Activated CD4-positive, alpha-beta T cell treated with anti-CD3 and anti-CD28 coated beads, Interleukin-2, amount 50 U/mL, for 48 hours (primary cell): ENCODE measurements around the gene PRSS57.
"Not testable (repeated sequence)": the region's sequence is repeated elsewhere in the genome, so short reads cannot be mapped to it uniquely, and the experiment has no call there.

Experiments
- DNase-seq, 2 experiments: peaks; one replicate each; pipeline ENCODE4 v3.0.0-alpha.2; 2020

Gene PRSS57

DNA sequence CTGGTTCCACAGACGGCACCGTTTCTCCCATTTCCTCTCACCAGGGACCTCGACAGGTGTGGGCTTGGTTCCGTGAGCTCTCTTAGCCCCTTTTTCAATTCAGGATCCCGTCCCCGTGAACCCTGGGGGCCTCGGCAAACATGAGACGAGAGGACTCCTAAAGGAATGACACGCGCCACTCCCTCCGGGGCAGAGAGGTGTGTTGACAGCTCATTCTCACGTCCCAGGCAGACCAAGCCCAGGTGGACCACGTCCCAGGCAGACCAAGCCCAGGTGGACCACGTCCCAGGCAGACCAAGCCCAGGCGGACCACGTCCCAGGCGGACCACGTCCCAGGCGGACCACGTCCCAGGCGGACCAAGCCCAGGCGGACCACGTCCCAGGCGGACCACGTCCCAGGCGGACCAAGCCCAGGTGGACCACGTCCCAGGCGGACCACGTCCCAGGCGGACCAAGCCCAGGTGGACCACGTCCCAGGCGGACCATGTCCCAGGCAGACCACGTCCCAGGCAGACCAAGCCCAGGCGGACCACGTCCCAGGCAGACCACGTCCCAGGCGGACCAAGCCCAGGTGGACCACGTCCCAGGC, 28.2 kb downstream of the PRSS57 start:
- DNase-seq, result not testable (repeated sequence)

DNA sequence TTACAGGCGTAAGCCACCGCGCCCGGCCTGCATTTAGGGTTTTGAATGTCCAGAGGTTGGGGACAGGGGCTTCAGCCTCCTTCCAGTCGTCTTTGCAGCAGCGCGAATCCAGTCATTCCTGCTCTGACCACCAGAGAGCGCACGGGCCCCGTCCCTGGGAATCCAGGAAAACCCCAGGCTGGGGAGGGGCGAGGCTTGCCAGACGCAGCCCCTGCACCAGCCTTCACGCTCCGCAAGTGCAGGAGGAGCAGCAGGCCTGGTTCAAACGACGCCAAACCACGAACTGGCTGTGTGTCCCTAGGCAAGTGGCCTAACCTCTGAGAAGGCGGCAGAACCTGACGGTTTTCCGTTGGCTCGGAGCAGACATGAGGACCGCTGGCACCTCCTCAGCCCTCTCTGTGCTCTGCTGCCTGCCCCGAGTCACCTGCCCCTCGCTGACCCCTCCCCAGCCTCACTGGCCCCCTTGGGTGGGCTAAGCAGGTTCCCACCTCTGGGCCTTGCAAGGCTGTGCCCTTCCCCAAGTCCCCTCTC, 30.3 kb downstream of the PRSS57 start:
- DNase-seq, result peak; percentile 89 to 92

DNA sequence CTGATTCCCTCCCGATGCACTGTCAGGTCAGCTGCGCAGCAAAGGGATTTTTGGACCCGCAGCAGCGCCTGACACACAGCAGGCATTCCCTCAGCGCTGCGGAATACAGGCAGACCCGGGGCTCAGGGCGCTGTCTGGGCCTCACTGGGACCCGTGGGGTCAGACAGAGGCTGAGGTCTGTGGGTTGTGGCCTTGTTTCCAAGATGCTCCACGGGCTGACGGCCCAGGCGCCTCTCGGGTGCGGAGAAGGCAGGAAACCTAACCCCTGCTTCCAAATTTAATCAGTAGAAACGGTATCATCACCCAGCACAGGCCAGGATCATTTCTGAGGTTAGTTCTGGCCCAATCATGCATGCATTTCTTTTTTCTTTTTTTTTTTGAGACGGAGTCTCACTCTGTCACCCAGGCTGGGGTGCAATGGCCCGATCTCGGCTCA, 31.6 kb downstream of the PRSS57 start:
- DNase-seq, result peak; percentile 23 to 32

DNA sequence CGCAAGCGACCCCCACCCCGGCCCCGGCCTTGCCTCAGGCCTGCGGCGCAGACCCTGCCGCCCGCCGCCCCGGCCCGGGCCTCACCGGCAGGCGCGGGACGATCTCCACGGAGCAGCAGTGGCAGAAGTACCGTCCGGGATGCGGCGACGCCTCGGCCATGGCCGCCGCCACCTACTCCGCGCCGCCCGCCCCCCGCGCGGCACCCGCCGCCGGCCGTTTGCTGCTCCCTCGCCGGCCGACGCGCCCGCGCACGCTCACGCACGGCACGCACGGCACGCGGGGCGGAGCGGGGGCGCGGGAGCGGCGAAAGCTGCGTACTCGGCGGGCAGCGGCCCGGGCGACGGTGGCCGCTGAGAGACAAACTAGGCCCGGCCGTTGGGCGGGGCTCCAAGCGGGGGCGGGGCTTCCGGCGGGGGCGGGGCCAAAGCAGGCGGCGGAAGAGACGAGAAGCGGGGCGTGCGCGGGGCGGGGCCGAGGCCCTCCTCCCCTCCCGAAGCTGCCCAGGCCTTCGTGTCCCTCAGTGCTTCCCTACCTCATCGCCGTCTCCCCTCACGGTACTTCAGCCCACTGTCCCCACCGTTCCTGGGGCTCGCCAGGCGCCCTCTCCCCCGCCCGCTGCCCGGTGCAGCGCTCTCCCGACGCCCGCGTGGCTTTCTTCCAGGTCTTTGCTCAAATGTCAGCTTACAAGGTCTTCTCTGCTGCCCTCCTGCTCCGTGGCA, 32.1 kb downstream of the PRSS57 start, which contains the start of gene RNF126:
Gene RNF126, minus strand, starts transcription at position 253 of the 720 bp plus-strand sequence. Its CDS starts 93 bp downstream, at position 160.
- peak; percentile 94 to 97 for DNase-seq

DNA sequence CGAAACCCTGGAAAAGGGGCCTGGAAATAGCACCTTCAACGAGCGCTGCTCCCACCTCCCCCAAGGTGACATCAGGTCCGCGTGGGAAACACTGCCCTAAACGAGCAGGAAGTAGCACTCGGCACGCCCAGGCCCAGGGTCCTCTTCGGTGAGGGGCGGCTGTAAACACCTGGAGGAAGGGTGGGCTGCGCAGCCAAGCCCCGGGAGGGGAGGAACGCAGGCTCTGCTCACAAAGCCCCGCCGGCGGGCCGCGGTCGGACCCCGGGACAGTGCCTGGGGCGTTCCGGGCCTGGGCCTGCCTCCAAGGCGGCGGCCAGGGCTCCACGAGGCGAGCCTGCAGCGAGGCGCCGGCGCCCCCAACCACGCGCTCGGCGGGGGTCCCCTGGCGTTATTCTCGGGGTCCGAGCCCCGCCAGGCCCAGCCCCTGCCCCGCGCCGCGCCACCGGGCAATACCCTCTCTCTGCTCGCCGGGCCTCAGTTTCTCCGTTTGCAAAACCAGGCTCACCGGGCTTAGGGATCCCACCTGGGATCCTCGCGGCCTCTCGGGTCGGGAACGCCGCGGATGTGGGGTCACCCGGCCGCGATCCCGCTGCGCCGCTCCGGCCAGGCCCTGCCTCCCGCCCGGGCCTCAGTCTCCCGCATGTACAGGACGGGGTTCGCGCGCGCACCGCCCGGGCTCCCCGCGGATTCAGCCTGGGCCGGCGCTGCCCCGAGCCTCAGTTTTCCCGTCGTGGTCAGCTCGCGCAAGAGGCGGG, 32.9 kb downstream of the PRSS57 start:
- DNase-seq, result peak; percentile 70 to 80

DNA sequence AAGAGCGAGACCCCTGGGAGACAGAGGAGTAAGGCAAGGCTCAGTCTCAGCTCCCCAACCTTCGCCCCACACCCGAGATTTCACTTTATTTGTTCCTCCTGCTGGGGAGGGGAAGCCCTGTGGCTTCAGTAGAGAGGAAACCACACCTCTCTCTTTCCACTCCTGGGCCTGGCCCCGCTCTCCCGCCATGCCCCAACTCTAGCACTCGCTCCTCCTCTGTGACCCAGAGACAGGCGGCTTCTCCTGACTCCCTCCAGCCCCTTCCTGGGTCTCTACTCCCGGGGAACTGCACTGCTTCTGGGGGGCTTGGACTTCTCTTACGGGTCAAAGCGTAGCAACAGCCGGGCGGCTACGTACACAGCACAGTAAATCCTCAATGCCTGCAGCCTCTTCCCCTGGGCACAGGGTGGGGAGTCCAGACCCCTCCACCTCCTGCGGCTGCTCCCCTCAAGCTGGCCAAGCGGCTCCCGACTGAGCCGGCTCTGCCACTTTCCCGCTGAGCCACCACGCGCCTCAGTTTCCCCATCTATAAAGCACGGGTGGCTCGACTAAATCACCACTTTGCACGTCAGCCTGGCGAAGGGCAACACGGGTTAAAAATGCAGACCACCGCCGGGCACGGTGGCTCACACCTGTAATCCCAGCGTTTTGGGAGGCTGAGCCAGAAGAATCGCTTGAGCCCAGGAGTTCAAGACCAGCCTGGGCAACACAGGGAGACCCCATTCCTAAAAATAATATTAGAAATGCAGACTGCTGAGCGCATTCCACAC, 33.6 kb downstream of the PRSS57 start:
- DNase-seq, result peak; percentile 69 to 74

DNA sequence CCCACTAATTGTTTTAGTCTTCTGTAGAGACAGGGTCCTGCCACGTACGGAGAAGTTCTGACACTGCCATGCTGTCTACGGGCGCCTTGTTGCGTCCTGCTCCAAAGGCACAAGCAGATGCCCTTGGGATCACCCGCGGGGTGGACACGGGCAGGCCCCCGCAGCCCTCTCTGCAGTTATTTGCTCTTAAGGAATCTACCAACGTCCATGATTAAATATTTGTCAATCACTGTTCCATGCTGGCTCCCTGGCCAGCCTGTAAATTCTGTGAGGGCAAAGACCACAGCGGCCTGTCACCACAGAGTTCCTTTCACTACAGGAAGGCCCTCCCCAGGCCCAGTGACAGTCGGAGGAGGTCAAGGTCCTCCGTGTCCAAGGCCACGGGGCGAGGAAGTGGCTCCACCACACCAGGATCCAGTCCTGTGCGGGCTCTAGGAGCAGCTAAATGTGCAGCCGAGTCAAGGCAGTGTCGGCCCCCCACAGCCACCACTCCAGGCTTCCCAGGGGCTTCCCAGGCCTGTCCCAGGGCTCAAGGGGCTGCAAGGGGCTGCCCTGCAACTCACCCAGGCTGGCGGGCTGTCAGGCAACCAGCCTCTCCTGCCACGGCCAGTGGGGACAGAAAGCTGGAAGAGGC, 34.3 kb downstream of the PRSS57 start:
- no peak for DNase-seq

DNA sequence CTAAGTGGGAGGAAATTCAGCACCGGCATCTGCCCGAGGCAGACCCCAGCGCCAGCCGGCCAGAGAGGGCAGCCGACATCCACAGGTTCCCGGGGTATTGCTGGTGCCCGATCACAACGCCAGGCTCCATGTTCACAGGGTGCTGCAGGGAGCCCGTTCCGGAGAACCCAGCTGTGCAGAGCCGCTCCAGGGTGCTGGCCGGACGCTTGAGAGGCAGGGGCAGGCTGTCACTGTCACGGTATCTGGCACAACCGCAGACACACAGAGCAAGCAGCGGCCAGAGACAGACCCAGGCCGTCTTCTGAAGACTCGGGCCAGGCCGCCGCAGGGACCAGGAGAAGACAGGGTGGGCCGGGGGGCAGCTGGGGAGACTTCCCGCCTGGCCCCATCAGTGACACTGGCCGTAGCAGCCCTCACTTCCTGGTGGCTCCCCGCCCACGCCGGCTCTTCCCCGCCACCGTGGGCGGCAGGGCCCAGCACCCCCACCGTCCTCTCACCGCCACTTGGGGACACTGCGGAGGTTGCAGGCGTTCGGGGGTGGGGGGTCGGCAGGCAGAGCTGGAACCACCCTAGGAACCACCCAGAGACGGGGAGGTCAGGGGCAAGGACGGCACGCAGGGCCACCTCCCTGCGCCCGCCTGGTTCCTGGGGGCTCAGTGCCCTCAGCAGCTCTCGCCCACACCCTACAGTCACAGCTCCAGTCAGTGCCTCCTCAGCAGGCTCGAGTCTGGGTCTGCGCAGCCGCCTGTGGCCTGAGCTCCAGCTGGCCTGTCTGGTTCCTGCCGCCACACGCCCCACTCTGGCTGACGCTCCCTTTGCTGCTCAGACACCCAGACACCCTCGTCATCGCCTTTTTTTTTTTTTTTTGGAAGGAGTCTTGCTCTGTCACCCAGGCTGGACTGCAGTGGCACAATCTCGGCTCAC, 36.1 kb downstream of the PRSS57 start:
- DNase-seq, result peak; percentile 30 to 45

DNA sequence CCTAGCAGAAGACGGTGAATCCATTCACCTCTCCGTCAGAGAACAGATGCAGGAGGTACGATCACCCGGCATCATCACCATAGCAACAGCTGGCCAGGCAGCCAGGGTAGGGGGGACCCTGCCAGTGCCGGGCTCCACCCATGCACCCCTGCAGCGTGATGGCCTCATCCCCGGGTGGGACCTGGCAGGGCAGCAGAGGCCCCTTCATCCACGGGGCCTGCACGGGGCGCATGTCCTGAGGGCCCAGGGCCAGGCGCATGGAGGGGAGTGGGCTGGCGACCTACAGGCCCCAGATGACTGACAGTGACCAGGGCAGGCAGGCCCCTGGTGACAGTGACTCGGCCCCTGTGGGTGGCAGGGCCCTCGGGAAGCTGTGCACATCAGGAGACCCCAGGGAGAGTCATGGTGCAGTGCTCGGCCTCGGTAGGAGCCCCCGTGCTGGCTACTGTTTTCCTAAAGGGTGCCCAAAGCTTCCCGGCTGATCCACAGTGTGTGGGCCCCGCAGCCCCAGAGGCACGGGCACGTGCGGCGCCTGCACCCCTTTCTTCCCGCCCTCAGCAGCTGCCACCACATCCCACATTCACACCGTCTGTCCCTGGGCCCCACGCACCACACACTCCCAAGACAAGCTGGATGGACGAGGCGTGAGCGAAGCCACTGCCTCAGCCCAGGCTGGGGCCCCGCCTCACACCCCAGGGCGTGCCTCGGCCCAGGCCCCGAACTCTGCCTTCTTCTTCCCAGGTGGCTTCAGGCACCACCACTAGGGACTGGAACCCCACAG, 37.0 kb downstream of the PRSS57 start:
- no peak for DNase-seq

DNA sequence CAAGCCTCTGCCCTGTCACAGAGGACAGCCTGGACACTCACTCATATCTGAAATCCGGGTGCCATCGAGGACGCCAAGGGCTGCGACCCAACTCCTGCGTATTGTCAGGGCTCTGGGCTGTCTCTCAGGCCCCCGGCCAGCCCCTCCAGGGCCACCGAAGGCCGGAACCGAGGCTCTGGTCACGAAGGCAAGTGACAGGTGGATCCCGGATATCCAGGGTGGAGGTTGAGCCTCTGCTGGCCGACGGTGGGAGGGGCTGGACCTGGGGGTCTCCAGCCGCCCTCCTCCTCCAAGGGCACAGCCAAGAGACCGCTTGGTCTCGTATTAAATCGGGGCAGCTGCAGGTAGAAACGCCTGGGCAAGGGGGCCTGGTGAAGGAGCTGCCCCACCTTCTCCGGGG, 37.6 kb downstream of the PRSS57 start:
- DNase-seq, result no peak

DNA sequence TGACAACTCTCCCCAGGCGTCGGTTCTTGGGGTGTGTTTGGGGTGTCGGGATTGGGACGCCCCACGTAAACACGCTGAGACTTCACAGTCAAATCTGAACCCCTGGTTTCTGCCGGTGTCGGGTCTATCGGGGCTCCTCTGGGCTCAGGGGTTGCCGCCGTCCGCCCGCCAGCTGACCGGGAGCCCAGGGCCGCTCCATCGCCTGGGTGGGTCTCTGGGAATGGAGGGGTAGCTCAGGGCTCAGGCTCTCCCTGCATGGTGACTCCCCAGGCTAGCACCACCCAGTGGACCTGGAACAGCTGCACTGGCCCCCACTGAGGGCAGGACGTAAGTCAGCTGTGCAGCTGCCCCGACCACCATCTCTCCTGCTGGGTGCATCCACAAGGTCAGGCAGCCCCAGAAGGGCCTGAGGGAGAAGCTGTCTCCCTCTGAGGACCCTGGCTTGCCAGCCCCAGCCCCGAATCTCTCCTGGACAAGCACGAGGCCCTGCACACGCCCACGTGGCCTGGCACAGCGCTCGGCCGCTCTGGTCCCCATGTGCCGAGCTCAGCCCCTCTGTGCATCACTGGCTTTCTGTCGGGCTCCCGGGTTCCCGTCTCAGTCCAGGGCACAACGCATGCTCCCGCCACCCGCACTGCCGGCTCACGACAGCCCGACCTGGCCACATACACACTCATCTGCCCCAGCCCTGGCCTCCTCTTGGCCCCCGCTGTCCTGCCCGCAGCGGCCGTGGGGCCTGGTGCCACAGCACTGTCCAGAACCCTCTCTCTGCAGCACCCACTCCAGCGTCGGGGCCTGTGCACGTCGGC, 38.3 kb downstream of the PRSS57 start:
- no peak for DNase-seq

DNA sequence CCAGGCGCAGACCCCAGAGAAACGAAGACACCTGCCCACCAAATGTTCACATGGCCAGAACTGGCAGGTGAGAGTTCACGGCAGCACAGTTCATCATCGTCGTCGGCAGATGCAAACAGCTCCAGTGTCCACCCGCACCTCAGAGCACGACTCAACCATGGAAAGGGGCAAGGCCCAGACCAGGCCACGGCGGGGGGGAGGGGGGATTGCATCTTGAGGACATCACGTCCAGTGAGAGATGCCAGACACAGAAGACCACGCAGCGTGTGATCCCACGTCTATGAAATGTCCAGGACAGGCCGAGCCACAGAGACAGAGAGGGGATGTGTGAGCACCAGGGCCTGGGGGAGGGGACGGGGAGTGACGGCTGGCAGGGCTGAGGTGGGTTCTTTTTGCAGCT, 39.6 kb downstream of the PRSS57 start:
- no peak for DNase-seq

DNA sequence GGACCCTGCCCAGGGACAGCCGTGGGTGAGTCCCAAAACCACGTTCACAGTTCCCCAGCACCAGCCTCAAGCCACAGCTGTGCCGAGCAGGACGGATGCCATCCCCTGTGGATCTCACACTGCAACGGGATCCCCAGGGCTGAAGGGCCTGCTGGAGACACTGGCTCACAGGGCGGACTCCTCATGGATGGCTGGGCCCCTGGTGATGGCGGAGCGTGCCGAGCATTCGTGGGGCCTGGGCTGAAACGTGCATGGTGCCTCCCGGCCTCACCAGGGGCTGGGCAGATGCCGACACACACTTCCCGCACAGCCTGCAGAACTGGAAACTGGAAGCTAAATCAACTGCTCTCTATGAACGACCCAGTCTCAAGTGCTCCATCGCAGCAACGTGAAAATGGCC, 41.8 kb downstream of the PRSS57 start:
- no peak for DNase-seq

DNA sequence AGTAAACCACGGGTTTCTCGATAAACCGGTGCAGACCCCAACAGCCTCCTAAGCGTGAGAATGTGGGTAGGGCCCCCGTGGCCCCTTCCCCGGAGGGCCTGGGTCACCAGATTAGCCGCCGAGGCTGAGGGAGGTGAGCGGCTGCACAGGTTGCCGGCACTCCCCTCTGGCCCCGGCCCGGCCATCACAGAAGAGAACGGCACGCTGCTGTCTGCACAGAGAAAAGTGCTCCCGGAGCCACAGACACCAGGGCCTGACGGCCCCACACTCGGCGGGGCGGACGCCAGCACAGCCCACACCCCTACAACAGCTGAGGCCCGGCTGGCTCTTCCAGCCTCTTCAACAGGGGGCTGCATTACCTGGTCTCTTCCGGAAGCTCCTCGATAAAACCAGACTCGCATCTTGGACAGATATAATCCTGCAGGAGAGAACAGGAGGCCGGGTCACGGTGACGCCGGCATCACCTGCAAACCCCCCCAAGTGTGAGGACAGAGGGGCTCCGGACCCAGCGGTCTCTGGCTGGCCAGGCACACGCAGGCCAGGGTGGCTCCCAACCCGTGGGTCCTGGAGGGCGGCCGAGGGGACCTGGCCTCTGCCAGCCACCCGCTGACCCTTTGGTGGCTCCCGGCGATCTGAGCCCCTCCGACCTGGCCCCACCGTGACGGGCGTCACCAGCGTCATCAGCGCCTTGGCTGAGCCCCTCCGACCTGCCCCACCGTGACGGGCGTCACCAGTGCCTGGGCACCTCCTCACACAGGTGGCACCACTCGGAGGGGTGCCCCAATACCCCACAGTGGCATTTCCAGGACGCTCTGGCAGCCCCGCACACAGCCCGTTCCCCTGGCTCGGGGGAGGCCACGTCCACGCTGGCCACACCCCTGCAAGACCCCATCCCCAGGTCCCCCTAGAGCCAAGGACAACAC, 42.5 kb downstream of the PRSS57 start:
- no peak for DNase-seq

DNA sequence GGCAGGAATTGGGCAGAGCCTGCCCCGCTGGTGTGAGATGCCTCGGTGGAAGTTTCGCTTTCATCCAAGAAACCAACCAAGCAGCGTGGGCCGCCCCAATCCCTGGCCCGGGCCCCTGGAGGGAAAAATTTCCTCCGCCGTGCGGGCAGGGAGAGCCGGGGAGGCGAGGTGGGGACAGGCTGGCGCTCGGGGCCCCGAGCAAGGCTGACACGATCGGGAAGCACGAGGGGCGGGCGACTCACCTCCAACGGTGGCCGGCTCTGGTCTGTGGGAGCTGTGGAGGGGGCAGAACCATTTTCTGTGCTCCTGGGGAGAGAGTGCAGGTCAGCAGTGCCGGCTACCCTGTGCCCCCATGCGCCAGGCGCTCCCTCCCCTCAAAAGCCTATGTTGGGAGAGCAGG, 43.3 kb downstream of the PRSS57 start:
- DNase-seq, result no peak

DNA sequence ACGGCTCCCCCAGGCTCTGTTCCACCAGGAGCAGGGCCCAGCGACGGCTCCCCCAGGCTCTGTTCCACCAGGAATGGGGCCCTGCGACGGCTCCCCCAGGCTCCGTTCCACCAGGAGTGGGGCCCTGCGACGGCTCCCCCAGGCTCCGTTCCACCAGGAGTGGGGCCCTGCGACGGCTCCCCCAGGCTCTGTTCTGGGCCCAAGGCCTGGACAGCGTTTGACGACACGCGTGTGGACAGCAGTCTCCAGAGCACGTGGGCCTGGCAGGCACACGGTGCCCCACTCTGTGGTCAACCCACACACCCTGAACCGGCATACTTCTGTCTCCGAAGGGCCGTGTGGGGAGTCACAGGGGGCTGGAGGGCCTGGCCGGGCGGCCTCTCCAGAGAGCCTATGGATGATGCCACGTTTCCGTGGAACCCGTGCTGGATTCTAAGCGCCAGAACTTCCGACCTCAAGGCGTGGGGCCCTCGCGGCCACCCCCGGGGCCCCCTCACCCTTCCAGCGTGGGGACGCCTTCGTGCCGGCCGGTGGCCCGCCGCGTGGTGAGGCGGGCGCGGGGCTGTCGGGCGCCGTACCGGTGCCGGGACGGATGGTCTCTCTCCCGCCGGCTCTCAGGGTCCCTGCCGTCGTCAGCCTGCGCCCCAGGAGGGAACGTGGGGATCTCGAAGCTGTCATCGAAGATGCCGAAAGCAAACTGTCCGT, 44.0 kb downstream of the PRSS57 start:
- DNase-seq, result no peak

DNA sequence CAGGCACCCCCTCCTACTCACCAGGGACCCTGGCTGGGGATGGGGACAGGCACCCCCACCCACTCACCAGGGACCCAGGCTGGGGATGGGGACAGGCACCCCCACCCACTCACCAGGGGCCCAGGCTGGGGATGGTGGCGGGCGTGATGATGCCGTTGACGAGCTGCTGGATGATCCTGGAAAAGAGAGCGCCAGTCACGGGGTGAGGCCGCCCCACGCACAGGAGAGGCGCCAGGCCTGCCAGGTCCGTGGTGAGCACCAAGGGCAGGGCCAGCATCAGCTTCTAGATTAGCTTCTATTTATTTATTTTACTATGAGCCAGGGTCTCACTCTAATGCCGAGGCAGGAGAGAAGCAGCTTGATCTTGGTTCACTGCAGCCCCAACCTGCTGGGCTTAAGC, 45.1 kb downstream of the PRSS57 start:
- no peak for DNase-seq
